AG09319 (cell line): ENCODE results near the gene SLITRK1.

Experiments
- DNase-seq: peaks from one replicate; pipeline ENCODE4 v3.0.0-alpha.2; 2010; ENCODE audit warnings: low read depth; ENCODE audit errors: extremely low read depth
- CTCF ChIP-seq: IDR thresholded peaks from 2 replicates; pipeline ENCODE4 v1.5.1; 2011; ENCODE audit warnings: low read depth, mild to moderate bottlenecking, inconsistent platforms, low read length, moderate library complexity

The SLITRK1 gene

DNA sequence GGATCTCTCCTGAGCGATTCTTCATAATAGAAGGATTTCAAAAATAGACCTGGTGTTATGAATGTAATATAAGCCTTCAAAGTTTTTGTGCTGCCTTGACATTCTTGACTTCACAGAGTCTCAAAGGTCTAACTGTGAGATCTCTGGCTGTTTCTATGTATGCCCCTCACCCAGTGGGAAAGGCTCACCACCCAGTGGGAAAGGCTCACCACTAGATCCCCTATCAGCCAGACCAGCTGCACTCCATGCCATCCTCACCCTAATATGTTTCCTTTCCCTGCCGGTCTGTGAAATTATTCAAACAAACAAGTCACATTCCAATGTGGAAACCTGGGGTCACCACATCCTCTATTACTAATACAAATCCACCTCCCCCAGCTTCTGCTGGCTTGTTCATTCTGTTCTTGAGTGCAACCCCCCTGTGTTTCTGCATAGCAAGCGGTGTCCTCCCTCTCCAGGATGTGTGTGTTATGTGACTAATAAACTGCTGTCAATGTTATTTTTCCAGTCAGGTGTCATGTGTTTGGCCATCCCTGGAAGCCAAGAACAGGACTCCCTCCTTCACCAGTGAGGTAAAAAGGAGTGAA, 13.8 kb upstream of the SLITRK1 start:
- DNase-seq, result no peak
- no peak for TF ChIP-seq CTCF

DNA sequence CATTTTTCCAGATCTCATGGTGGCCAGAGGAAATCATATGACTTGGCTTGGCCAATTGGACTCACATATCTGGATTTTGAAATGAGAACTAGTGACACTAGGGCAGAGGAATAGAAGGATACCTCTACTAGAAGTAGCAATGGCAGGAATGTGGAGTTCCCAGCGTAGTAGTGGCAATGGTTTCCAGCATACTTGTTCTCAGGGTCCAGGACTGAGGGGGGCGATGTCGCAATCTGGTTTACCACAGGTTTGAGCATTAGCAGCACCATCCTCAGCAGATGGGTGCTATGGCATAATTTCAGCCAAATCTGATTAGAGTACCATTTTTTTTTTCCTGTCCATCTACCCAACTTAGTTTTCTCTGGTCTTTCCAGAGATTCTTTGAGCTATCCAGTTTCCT, 8.1 kb upstream of the SLITRK1 start:
- no peak for DNase-seq

GRCh38 chr13:83884141-83884540, 1.9 kb upstream of the SLITRK1 start:
- no peak for DNase-seq
- TF ChIP-seq CTCF, result no peak

More for the DNA sequence above, 8.1 kb upstream of the SLITRK1 start:
- no peak for TF ChIP-seq CTCF

DNA sequence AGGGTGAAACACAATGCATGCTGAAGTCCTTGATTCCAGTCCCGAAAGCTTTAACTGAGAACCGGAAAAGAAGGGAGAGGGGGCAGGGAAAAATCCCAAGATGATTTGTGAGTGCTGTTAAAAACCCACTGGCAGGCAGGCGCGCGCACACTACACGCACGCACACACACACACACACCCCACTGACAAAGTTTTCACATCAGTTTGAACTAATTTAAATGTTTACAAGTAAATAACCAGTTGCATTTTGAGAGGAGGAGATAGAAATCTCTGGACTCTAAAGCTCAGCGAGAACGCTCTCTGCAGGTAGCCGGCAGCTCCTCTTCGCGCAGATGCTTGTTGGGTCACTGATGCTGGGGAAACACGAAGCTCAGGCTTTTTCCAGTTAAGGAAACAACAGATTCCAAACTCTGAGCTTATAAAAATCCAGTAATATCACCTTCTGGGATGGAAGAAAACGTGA, 818 bp upstream of the SLITRK1 start:
- DNase-seq, result no peak
- TF ChIP-seq CTCF, result no peak

DNA sequence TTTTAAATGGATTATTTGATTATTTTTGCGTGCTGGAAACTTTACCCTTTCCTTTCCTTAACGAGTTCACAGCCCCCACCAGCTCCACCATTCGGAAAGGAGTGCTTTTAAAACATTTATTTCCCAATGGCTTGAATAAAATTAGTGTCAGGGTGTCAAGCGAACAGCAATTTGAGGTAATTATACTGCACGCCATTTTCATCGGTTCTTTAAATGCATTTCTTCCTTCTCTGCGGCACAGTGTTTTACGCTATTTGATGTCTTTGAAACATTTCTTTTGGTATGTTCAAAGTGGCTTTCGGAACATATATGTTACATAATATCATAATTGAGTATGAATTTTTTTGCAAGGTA, 309 bp upstream of the SLITRK1 start:
- DNase-seq, result no peak
- no peak for TF ChIP-seq CTCF

- TF ChIP-seq CTCF, result no peak
- no peak for DNase-seq
Measured at GRCh38 chr13:83881140-83881684, 1.1 kb downstream of the SLITRK1 start.

GRCh38 chr13:83880275-83881139, 1.8 kb downstream of the SLITRK1 start:
- DNase-seq, result no peak
- no peak for TF ChIP-seq CTCF
